IMR-90 (cell line): ENCODE results near the gene EEF1G.

Source experiments
- CEBPB ChIP-seq: IDR thresholded peaks from 2 replicates; pipeline ENCODE4 v1.6.1; 2012; ENCODE audit warnings: low read depth, low read length, improper control_type of control experiment
- CTCF ChIP-seq: conservative IDR thresholded peaks from 2 replicates; pipeline ENCODE4 v1.5.1; 2012; ENCODE audit warnings: mild to moderate bottlenecking, low read depth, low read length, improper control_type of control experiment
- ELK1 ChIP-seq: fragments of 150-350 bp; IDR thresholded peaks from 2 replicates; pipeline ENCODE4 v1.6.1; 2016; ENCODE audit warnings: low read depth, mild to moderate bottlenecking, low read length, moderate library complexity, borderline replicate concordance
- NFE2L2 ChIP-seq: fragments of 150-350 bp; IDR thresholded peaks from 2 replicates; pipeline ENCODE4 v1.6.1; 2016; ENCODE audit warnings: low read depth, mild to moderate bottlenecking, low read length
- POLR2A ChIP-seq: IDR thresholded peaks from 2 replicates; pipeline ENCODE4 v1.6.1; 2012; ENCODE audit warnings: mild to moderate bottlenecking, low read depth, low read length
- RAD21 ChIP-seq: IDR thresholded peaks from 2 replicates; pipeline ENCODE4 v1.6.1; 2012; ENCODE audit warnings: low read length, improper control_type of control experiment
- SMC3 ChIP-seq: fragments of 150-350 bp; IDR thresholded peaks from 2 replicates; pipeline ENCODE4 v1.6.1; 2016; ENCODE audit warnings: low read depth, mild to moderate bottlenecking, antibody characterized with exemption, low read length, moderate library complexity

- TF ChIP-seq CTCF (no peak), SMC3 (no peak), CEBPB (peak; percentile 47; the same call in 1 of the 2 replicates), ELK1 (no peak), NFE2L2 (no peak), POLR2A (no peak), RAD21 (no peak)
Observed at GRCh38 chr11:62599069-62599696, 25.5 kb upstream of the EEF1G start.
